HG03039 (cell line): ENCODE results near the gene KLF3.

Experiments
- ATAC-seq: cut with Tn5 transposase; IDR thresholded peaks from one replicate; pipeline ENCODE4 v1.9.1; 2021; ENCODE audit warnings: mild to moderate bottlenecking, moderate library complexity; ENCODE audit not compliant: unreplicated experiment

KLF3 gene

GRCh38 chr4:38673130-38673978 lies 9.4 kb downstream of the KLF3 start:
- no peak for ATAC-seq

GRCh38 chr4:38674258-38675144 lies 10.5 kb downstream of the KLF3 start:
- no peak for ATAC-seq

- no peak for ATAC-seq
These were observed 11.4 kb downstream of the KLF3 start for GRCh38 chr4:38675146-38676121.

- no peak for ATAC-seq
These were observed 13.0 kb downstream of the KLF3 start for GRCh38 chr4:38676986-38677385.

GRCh38 chr4:38677441-38677840 lies 13.4 kb downstream of the KLF3 start:
- no peak for ATAC-seq

GRCh38 chr4:38678078-38678477 lies 14.1 kb downstream of the KLF3 start:
- no peak for ATAC-seq

GRCh38 chr4:38679921-38680320 lies 15.9 kb downstream of the KLF3 start:
- ATAC-seq: no peak

- no peak for ATAC-seq
These were observed 17.4 kb downstream of the KLF3 start for GRCh38 chr4:38681281-38681991.

- ATAC-seq: no peak
These were observed 18.3 kb downstream of the KLF3 start for GRCh38 chr4:38682336-38682735.

- ATAC-seq: no peak
These were observed 19.3 kb downstream of the KLF3 start for GRCh38 chr4:38683276-38683675.

- no peak for ATAC-seq
These were observed 20.3 kb downstream of the KLF3 start for GRCh38 chr4:38684271-38684670.

GRCh38 chr4:38684951-38685844 lies 21.2 kb downstream of the KLF3 start:
- no peak for ATAC-seq

- ATAC-seq: no peak
These were observed 22.7 kb downstream of the KLF3 start for GRCh38 chr4:38686682-38687081.

GRCh38 chr4:38687571-38688011 lies 23.6 kb downstream of the KLF3 start:
- no peak for ATAC-seq

- no peak for ATAC-seq
These were observed 24.8 kb downstream of the KLF3 start for GRCh38 chr4:38688676-38689355.

GRCh38 chr4:38691251-38692008 lies 27.4 kb downstream of the KLF3 start:
- no peak for ATAC-seq

- ATAC-seq: no peak
These were observed 28.4 kb downstream of the KLF3 start for GRCh38 chr4:38692421-38692820.

- no peak for ATAC-seq
These were observed 29.6 kb downstream of the KLF3 start for GRCh38 chr4:38693569-38693968.
